ENCODE measurements around the gene LRCH4.

The LRCH4 gene

DNA sequence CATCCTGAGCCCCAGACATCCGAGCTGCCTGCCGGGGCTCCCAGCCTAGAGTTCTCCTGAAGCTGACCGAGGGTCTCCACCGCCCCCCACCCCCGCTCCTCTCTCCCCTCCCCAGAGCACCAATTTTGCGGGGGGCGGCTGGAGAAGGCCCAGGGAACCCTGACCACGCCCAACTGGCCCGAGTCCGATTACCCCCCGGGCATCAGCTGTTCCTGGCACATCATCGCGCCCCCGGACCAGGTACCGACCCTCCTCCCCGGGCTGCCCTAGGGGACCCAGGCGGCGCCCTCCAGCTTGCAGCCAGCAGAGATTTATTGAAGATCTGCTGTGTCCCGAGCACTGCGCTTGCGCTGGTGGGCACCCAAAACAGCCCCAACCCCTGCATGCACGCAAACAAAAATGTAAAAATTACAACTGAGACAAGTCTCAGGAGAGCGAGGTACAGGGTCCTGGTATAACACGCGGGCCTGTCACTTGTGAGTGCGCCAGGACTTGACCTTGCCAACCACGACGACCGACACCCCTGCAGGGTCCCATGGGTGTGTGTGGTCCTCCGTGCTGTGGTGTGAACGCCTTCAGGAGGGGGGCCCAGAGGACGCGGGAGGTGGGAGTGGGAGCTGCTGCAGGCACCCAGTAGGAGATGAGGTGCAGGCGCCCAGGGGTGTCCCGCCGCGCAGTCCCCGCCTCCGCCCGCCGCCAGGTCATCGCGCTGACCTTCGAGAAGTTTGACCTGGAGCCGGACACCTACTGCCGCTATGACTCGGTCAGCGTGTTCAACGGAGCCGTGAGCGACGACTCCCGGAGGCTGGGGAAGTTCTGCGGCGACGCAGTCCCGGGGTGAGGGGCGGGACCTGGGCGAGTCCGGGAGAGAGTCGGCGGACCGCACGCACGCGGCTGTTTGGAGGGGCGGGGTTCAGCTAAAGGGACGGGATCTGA, 19.3 kb upstream of the LRCH4 start:
- no peak for DNase-seq (ENCODE audit: low read depth, low spot score)

DNA sequence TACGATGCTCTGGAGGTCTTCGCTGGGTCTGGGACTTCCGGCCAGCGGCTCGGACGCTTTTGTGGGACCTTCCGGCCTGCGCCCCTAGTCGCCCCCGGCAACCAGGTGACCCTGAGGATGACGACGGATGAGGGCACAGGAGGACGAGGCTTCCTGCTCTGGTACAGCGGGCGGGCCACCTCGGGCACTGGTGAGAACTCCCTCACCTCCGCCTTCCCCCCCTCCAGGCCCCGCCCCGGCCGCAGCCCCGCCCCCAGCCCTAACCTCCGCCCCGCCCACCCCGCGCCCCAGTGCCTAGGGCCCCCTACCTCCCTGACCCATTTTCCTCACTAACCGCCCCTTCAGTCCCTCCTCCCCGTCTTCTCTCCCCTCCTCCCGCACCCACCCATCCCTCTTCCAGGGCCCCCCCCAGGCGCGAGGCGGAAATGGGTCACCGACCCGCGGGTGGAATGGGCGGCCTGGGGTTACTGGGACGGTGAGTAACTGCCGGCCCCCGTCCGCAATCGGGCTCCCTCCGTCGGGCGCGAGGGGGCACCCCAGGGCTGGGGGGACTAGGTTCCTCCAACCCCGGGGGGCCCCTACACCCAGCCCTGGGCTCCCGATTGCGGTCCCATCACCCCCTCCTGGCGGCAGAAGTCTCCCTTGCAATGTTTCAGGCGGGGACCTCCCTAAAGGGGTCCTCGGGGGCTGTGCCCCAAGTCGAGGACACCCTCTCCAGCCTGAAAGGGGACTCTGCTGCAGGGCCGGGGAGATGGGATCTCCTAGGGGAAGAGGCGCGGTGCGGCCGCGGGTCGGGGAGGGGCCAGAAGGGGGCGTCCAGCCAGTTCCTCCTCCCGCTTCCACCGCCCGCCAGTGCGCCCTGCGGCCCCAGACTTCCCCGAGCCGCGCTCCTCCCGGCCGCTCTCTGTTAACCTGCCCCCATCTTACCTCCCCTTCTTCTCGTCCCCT, 18.4 kb upstream of the LRCH4 start:
- DNase-seq (ENCODE audit: low read depth, low spot score): no peak

DNA sequence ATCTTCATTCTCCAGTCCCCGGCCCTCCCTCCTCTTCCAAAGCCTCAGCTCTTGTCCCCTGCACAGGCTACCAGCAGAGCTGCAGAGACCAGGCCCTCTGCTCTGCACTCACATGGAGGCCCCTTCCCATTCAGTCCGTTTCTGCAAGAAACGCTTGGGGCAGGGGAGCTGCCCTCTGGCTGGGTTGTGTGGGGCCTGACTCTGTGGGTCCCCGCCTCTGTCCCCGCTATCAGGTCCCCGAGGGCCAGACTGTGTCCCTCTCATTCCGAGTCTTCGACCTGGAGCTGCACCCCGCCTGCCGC, 17.7 kb upstream of the LRCH4 start:
- no peak for DNase-seq (ENCODE audit: low read depth, low spot score)

DNA sequence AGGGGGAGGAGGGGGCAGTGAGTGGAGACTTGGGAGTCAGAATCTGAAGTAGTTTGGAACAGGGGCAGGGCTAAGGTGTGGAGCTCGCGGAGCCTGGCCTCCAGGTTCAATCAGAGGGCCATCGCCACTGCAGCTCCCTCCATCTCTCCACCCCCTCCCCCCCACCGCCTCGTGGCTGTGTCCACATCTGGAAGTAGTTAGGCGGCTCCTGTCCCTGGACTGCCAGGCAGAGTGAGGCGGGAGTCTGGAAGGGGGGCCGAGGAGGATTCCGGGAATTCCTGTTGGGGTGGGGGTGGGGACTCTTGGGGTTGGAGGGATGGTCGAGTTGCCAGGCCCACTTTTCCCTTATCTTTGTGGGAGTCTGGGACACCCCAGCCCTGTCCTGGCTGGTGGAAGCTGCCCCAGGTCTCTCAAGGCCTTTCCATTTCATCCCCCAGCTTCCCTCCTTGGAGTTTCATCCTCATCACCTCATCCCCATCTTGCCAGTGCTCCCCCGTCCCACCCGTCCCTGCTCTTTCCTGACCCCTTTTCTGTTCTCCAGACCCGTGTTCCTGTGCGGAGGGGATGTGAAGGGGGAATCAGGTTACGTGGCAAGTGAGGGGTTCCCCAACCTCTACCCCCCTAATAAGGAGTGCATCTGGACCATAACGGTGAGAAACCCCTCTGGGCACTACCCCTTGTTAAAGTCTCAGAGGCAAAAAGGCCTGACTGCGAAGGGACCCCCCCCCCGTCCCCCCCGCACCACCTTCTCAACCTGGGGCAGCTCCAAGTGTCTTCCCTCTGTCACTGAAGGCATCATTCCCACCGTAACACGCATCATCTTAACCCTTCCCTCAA, 17.2 kb upstream of the LRCH4 start:
- no peak for DNase-seq (ENCODE audit: low read depth, low spot score)

DNA sequence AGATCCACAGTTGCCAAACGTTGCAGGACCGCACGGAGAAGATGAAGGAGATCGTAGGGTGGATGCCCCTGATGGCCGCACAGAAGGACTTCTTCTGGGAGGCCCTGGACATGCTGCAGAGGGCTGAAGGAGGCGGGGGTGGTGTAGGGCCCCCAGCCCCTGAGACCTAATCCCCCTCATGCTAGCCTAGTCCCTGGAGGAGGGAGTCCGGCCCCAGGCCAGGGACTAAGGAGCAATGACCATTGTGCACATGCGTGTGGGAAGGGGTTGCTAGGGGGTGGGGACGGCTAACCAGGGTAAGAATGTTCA, 14.8 kb upstream of the LRCH4 start:
- no peak for DNase-seq (ENCODE audit: low read depth, low spot score)

DNA sequence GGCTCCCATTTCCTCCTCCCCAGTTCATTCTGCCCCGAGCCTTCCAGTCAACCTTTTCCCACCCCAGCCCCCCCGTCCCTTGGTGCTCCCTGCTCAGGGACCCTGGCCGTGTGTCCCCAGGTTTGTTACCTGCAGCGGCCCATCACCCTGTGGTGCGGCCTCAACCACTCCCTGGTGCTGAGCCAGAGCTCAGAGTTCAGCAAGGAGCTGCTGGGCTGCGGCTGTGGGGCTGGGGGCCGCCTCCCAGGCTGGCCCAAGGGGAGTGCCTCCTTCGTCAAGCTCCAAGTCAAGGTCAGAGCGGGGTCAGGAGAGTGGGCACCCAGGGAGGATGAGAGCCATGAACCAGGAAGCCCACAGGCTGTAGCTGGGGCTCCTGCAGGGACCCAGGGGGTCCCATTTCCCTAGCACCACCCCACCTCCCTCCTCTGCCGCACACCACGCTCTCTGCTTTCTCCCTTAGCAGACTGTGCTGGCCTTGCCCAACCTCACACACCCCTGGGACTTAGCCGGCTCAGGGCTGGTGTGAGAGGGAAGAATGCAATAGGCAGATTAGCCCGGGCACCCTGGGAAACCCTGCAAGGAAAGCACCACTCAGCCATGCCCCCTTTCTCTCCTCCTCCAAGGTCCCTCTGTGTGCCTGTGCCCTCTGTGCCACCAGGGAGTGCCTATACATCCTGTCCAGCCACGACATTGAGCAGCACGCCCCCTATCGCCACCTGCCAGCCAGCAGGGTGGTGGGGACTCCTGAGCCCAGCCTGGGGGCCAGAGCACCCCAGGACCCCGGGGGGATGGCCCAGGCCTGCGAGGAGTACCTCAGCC, 14.2 kb upstream of the LRCH4 start:
- DNase-seq (ENCODE audit: low read depth, low spot score): no peak

DNA sequence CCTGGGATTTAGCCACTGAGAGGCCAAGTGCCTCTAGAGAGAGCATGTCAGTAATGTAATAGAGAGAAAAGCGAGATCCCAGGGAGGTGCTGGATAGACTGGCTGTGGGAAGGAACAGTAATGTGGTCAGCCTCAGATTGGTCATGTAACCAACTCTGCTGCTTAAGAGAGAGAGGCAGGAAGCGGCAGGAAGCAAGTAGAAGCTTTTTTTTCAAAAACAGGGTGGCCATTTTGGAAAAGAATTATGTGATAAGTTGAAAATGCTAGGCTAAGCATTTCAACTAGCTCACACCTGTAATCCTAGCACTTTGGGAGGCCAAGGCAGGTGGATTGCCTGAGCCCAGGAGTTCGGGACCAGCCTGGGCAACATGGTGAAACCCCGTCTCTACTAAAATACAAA, 12.5 kb upstream of the LRCH4 start:
- DNase-seq (ENCODE audit: low read depth, low spot score): no peak

DNA sequence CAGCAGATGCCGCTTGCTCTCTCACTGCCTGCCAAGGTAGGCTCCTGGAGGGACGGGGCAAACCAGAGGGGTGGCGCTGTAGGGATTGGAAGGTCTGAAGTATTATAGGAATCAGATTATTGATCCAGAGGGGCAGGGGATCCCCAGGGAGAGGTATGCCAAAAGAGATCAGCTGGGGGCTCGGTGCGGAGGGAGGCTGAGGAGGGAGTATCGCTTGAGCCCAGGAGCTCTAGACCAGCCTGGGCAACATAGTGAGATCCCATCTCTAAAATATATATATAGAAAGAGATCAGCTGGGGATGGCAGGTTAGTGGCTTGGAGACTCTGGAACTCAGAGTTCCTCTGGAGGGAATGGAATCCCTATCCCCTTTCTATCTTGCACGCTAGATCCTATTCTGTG, 9.3 kb upstream of the LRCH4 start:
- DNase-seq (ENCODE audit: low read depth, low spot score): no peak

DNA sequence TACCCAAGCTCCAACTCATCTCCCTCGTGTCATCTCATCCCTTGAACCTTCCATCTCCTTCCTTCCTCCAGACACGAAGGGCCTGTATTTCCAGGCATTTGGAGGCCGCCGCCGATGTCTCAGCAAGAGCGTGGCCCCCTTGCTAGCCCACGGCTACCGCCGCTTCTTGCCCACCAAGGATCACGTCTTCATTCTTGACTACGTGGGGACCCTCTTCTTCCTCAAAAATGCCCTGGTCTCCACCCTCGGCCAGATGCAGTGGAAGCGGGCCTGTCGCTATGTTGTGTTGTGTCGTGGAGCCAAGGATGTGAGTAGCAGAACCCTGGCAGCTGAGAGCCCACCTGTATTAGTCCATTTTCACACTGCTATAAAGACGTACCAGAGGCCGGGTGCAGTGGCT, 5.7 kb upstream of the LRCH4 start:
- no peak for DNase-seq (ENCODE audit: low read depth, low spot score)

DNA sequence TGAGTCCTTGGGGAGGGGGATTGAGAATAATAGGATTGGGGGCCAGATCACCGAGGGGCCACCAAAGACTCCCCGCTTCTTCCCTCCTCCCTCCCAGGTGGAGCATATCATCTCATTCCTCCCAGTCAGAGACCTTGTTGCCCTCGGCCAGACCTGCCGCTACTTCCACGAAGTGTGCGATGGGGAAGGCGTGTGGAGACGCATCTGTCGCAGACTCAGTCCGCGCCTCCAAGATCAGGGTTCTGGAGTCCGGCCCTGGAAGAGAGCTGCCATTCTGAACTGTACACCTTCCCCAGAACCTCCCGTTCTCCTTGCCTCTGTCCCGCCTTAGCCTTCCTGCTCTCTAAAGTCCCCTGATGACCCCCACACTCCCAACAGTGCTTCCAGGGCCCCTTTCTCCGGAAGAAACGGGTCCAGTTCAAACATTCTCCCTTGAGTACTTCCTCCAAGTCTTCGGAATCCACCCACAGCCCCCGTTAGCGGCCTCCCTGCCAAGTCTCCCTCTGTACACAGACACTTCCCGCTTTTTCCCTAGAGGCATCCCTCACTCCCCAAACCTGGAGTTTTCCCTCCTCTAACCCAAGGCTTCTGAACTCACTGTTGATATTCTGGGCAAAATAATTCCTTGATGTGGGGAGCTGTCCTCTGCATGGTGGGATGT, 4.3 kb upstream of the LRCH4 start:
- DNase-seq (ENCODE audit: low read depth, low spot score): no peak

DNA sequence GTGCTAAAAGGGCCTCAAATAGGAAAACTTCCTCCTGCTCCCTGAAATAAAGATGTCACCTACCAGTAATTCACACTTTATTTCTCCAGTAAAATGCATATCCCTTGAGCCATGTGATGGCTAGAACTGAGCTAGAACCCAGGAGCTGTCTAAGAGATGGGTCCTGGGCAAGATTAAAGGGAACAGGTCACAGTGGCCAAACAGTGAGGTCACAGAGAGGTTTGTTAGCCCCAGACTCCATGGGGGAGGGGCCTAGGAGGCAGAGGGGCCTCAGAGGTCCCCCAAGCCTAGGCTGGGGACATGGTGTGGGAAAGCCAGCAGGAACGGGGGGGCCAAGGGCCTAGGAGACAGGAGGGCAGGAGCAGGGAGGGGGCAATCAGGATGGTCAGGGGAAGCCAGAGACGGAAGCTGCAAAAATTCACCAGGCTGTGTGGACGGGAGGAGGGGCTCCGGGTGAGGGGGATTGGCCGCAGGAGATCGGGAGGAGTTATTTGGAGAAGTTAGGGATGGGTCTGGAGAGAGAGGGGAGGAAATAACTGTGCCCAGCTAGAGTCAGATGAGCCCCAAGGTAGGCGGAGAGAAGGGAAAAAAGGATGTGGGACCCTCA, 3.5 kb upstream of the LRCH4 start:
- DNase-seq (ENCODE audit: low read depth, low spot score): no peak

DNA sequence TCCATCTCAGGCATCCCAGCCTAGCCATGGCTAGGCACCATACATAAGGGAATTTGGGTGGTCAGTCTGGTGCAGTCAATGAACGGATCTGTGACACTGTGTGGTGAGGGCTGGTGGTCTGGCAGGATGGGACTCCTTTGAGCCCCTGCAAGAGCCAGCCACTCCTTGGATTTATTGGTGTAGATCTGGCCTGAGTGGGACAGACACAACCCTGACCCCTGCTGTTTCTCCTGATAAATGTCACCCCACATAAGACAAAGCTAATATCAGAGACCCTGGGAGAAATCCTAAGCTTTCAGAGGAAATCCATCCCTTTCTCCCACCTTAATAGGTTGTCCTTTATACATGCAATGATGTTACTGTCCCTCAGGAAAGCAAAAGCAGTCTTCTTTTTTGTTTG, 2.5 kb upstream of the LRCH4 start:
- no peak for DNase-seq (ENCODE audit: low read depth, low spot score)

DNA sequence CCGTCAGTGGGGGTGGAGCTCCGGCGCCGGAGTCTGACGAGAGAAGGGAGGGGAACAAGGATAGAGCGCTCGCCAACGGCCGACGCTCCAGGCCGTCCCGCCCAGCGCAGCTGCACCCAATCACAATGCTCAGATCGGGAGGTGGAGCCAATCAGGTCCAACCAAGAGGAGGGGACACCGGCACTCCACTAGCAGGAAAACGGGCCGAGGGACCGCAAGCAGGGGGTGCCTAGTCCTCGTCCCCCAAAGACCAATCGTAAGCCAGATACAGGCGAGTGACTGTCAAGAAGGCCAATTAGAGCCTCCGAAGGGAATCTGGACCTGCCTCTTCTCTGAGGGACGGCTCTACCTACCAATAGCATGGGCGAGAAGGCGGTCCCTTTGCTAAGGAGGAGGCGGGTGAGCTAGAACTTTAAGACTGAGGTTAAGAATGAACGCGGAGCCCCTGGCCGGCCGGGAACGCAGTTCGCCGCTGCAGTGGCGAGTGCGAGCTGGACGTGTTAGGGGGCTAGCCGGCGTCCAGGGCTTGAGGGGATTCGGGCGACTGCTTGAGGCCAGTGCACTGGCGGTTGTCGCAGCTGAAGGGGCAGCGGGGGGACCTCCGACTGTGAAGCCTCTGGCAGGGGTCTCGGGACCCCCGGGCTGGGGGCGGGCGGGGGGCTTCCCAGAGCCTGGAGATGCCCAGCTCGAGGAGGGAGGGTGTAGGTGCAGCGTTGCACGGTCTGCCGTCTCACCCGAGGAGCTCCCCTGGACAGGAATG, 517 bp upstream of the LRCH4 start, which contains the start of gene FBXO24:
FBXO24 (plus strand) TSS at position 63 of the 760 bp plus-strand sequence; CDS start at position 361, 298 bp downstream.
- DNase-seq (ENCODE audit: low read depth, low spot score): peak; percentile 100

DNA sequence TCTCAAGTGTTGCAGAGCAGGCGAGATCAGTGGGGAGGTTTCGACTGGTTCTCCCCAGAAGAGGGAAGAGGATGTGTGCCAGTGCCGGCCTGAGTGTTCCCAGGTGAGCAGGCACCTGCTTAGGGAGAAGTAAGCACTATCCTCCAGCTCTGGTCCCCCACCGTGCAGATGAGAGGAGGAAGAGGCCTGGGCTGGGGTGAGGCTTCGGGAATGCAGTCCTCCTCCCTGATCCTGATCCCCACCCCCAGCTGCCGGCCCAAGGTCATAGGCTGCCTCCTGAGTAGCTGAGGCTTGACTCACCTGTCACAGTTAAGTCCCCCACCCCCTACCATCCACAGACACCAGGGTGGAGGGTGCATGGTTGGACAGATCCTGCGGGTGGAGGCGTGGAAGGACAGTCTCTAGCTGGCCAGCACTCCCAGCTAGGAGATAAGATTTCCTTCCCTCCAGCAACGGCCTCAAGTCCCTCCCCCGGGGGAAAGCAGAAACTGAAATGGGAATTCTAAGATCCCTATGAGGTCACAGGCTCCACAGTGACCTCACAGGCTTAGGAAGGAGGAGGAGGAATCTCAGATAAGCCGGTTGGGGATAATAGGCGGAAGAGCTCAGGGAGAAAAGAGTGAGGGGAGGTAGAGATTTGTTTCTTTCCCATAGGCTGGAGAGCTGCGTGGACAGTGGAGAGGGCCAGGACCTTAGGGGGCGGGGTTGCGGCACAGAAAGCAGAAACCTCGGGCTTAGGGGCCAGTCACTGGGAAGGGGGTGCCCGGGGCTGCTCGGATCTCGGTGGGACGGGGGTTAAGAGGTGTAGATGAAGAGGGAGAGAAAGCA, 1.0 kb downstream of the LRCH4 start:
- DNase-seq (ENCODE audit: low read depth, low spot score): no peak

DNA sequence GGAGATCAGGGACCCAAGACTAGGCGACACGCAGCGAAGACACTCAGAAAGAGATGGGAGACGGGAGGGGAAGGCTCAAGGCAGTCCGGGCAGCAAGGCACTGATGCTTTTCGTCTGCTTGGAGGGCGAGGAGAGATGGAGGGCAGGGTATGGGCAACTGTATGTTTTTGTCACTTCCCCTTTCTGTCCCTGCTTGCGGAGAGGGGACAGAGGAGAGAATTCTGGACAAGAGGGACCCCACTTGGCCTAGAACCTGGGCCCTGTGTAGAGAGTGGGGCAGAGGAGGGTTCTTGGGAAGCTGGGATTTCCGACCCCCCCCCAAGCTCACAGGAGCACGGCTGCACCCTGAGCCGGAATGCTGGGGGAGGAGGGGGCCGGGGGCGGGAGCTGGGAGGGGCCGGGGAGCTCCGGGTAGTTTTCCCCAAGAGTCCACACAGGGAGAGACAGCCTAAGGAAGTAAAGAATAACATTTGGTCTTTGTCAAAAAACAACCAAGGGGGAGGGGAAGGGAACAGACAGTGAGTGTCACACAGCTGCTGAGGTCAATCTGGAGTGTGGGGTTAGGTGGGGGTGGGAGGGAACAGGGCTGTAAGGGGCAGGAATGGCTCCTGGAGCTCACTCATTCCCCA, 1.8 kb downstream of the LRCH4 start:
- DNase-seq (ENCODE audit: low read depth, low spot score): no peak

DNA sequence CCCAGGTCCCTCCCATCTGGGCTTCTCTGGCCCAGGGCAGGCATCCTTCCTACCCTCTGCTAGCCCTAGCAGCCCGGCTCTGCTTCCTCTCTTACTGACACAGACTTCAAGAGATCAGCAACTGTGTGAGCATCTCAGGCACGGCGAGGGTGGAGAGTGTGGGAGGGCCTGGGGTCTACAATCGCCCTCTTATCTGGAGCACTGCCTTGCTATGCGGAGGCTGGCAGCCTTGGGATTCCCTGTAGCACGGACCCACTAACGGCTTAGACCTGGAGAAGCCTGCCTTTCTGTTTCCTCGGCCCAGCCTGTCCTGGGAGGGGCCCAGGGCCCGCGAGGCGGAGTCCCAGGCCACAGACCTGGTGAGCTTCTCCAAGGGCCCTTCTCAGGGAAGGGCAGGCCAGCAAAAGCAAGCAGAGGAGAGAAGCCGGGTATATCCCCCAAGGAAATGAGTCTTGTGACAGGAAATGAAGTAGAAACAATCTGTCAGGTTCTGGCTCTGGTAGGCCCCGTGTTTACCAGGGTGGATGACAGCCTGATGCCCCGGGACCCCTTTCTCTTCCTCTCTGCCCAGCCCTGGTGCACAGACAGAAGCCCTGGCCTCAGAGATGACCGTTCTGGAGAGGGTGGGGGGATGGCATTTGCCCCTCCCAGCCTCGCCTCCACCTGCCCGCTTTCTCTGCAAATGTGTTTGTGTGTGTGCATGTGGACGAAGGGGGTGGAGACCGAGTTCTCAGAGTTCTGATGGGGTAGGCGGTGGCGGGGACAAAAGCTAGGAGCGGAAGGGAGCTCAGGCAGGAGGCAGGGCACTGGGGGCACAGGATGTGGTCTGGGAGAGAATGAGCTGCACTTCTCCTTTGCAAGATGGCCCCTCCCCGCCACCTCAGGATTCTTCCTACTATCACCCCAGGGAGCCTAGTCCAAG, 2.5 kb downstream of the LRCH4 start:
- no peak for DNase-seq (ENCODE audit: low read depth, low spot score)

DNA sequence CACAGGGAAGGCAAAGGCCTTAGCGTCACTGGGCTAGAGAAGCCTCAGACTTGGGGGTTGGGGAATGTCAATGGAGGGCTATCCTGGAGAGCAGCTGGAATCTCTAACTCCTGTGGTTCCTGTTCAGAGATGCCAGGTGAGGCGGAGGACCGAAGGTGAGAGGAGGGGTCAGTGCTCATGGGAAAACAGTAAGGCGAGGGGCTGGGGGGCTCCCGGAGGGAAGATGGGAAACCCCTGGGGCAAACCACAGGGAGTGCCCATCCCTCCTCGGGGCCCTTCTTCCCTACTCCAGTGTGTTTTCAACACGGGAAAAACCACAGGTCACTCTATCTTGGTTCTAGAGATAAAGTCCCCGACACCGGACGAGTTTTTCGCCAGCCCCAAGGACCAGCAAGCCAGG, 3.3 kb downstream of the LRCH4 start:
- DNase-seq (ENCODE audit: low read depth, low spot score): no peak

Data from smooth muscle cell of the brain vasculature (primary cell).